HG03066 (cell line): ENCODE data around the gene ABR.
"Not testable (repeated sequence)": the region's sequence is repeated elsewhere in the genome, so short reads cannot be mapped to it uniquely, and the experiment has no call there.

ENCODE experiments used
- ATAC-seq: cut with Tn5 transposase; IDR thresholded peaks from one replicate; pipeline ENCODE4 v1.9.1; 2021; ENCODE audit warnings: low read depth; ENCODE audit not compliant: unreplicated experiment

ABR gene

DNA sequence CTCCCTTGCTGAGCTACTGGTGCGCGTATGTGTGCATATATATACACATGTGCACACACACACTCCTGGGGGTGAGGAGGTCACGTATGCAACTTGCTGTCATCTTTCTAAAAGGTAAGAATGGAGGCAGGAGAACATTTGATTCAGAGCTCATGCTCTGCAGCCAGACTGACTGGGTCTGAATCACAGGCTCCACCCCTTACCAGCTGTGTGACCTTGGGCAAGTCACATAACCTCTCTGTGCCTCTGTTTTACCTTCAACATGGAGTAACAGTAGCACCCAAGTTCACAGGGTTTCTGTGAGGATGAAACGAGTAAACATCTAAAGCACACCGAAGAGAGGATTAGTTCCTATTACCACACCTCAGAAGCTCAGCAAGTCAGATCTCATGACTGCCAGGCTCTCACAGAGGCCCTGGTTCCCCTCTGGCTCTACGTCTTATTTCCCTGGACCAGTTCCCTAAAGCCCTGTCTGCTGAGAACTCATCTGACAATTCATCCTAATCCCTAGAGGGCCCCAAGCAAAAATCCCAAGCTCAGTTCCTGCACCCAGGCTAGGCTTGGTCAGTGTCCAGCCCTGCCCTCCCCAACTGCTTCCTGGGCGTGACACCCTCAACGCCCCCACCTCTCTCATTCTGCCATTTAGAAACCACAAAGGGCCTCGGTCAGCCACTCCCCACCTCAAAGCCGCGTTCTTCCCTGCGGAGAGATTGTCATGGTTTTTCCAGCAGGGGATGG lies 28.7 kb downstream of the ABR start:
- ATAC-seq: no peak

DNA sequence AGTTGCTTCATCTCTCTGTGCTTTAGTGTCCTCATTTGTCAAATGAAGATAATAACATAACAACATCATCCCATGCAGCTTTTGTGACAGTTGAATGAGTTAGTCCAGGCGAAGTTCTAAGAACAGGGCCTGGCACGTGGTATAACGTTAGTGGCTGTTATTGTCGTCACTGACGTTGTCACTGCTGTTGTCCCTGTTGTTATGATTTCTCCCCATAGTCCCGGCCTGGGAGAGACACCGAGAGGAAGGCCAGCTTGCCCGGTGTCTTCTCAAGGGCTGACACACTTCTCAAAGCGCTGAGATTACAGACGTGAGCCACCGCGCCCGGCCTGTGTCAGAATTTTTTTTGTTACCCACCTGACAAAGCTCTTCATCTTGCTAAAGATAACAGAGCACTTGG lies 29.9 kb downstream of the ABR start:
- no peak for ATAC-seq

DNA sequence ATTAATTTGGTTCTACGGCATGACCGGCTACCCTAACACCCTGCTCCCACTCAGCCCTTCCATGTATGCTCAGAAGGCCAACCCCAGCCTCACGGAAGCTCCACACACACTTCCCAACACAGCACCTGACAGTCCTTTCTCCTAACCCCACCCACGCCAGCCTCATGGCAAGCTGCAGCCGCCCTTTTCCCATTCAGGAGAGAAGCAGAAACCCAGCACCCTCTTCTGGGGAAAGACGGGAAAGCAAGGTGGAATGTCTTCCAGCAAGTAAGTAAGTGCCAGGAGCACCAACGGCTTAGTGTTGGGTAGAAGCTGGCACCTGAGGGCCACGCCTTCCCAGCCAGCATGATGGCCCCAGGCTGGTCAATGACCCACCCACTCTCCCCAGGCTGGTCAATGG lies 32.1 kb downstream of the ABR start:
- ATAC-seq: no peak

DNA sequence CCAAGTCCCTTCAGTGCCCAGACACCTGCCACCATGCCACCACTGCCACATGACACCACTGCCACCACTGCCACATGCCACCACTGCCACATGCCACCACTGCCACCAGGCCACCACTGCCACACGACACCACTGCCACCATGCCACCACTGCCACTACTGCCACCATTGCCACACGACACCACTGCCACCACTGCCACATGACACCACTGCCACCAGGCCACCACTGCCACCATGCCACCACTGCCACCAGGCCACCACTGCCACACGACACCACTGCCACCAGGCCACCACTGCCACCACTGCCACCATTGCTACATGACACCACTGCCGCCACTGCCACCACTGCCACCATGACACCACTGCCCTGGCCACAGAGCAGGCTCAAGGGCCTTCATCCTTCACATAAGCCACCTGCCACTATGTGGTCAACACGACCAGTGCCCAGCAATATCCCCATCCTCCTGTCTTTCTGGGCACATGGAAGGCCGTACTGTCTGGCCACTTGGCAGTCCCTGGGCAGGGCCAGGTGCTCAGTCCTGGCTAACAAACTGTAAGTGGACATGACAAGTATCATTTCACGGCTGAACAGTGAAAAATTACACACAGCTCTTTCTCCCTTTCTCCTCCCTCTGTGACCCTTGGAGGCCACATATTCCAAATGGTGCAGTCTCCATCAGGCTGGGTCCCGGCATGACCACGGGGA lies 33.1 kb downstream of the ABR start:
- no peak for ATAC-seq

DNA sequence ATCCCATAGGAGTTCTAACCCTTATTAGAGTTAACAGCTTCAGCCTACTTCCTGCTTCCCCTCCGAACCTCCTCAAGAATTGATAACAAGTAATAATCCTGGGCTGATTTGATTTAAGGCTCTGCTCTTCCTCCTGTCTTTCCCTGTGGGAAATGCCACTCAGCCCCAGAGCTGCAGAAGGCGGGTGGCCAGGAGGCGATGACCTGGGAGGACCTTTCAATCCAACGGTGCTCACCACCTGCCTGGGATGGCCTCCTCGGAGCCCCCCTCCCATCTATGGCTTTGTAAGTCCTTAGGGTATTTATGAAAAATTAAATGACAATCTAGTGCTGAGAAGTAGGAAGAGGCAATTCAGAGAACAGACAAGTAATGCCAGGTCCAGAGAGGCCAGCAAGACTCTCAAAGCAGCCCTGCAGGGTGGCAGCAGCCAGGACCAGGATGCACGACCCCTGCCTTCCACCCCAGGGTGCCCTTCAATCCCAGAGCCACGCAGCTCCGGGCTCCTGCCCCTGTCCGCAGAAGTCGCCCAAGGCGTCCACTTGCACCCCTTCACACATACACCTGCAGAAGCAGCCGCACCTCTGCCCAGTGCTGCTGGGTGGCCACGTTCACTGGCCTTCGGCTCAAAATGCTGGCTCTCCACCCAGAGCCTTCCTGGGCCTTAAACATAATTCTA lies 34.3 kb downstream of the ABR start:
- no peak for ATAC-seq

DNA sequence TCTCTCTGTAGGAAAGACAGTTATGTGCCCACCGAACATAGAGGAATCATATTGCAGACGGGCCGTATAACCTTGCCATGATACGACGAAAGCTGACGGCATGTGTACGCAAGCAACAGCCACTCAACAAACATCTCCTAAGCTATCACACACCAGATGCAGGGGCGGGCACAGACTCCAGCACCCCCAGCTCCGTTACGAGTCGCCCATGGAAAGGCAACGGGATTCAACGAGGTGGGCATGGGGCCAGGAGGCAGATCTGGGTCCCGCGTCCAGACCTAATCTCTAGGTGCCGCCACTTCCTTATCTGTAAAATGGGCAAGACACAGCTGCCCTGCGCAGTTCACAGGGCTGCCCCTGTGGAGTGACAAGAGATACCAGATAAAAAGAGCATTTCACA lies 35.6 kb downstream of the ABR start:
- ATAC-seq: no peak

DNA sequence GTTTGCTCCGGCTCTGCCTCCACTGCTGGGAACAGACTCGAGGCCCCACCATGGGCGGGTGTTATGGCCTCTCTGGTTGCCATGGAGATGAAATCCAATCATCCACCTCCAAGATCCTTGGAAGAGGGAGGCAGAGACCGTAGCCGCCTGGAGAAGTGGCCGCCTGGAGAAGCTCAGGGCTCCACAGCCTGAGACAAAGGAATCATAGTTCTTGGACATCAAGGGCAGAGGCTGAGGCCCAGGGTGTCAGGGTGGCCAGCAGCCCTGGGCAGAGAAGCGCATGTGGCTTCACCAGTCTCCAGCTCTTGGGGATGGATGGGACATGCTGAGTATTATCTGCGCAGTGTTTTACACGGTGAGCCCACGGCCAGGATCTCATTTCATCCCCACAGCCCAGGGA lies 36.2 kb downstream of the ABR start:
- no peak for ATAC-seq

DNA sequence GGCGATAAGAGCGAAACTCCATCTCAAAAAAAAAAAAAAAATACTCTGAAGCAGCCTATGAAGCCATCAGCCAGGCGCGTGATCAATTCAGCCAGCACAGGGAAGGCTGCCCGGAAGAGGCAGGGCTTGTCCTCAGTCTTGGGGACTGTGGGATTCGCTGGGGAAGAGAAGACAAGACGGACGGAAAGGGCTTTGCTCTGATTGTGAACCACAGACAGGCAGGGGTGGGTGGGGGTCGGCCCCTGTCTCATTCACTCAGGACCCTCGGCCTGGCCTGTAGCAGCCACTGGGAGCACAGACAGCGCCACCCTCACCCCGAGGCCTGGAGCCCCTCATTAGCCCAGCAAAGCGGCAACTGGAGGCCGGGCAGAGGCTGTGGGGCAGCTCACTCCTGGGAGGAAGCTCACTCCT lies 37.2 kb downstream of the ABR start:
- no peak for ATAC-seq

DNA sequence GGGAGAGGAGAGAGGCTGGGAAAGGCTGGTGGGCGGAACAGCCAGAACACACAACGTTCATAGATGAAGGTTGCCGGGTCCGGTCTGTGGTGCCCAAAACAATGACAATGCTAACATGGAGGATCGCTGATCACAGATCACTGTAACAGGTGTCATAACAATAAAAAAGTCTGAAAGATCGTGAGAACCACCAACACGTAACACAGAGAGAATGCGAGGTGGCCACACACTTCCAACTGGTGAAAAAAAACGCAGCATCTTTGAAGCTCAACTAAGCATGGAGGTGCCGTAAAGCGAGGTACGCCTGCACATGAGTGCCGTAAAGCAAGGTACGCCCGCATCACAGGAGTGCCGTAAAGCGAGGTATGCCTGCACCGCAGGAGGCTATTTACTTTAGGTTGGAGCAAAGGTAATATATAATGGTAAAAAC lies 42.3 kb downstream of the ABR start:
- no peak for ATAC-seq

DNA sequence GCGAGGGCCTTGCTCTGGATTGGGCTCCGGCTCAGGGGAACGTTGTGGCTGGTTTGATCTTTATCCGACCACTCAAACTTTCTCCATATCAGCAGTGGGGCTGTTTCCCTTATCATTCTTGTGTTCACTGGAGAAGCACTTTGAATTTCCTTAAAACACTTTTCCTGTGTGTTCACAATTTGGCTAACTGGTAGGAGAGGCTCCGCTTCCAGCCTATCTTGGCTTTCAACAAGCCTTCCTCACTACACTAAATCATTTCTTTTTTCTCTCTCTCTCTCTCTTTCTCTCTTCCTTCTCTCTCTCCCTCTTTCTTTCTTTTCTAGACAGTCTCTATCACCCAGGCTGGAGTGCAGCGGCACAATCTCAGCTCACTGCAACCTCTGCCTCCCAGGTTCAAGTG lies 43.0 kb downstream of the ABR start:
- ATAC-seq: no peak

DNA sequence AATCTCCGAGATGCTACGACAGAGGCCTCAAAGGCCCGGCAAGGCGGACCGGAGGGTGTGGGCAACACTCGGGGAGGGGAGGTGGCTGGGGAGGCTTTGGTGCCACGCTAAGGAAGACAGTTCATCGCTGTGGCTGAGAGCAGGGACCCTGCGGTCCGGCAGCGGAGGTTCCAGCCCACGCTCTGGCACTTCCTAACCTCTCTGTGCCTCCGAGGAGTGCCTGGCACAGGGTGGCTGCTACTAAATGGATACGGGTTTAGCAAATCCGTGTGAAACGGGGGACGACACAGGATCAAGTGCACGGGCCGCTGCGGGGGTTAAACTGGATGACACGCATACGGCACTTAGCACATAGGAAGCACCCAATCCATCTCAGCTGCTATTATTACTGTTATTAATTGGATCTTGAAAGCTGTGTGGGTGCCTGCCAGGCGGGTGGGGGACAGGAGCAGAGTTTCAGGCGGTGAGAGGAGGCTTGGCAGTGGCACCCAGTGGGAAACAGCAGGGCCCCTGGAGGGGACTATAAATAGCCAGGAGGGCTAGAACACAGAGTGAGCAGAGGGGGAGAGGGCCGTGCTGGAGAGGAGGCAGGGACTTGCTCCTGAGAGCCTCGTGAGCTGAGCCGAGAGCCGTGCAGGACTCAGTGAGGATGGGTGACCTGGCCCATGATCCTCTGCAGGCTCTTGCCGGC lies 45.0 kb downstream of the ABR start:
- no peak for ATAC-seq

DNA sequence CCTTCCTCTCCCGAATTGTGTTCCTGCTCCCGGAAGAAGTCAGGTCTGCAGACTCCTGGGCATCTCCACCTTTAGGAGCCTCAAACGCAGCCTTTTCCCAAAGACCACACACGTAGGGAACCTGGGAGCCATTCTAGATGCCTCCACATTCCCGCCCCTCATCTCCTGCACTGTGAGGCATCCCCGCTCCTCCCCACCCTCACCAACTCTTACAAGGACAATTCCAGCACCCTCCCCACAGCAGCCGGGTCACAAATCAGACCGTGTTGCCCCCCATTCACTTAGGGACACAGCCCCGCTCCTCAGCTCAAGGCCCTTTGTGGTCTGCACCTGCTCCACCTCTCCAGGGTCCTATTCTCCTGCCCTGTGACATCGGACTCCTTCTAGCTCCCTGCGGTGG lies 49.6 kb downstream of the ABR start:
- no peak for ATAC-seq

DNA sequence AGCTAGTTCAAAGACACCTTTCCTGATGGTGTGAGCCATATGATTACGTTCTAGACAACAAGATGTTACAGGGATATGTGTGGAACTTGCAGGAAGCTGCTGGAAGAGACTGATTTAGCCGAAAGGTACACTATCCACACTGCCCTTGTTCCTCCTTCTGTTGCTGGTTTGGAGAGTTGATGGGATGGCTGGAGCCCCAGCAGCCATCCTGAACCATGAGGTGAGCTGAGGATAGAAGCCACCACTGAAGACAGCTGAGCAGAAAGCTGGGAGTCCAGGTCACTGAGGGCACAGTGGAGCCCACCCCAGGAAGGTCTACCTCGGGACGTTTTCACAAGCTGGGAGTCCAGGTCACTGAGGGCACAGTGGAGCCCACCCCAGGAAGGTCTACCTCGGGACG lies 51.3 kb downstream of the ABR start:
- not testable (repeated sequence) for ATAC-seq

DNA sequence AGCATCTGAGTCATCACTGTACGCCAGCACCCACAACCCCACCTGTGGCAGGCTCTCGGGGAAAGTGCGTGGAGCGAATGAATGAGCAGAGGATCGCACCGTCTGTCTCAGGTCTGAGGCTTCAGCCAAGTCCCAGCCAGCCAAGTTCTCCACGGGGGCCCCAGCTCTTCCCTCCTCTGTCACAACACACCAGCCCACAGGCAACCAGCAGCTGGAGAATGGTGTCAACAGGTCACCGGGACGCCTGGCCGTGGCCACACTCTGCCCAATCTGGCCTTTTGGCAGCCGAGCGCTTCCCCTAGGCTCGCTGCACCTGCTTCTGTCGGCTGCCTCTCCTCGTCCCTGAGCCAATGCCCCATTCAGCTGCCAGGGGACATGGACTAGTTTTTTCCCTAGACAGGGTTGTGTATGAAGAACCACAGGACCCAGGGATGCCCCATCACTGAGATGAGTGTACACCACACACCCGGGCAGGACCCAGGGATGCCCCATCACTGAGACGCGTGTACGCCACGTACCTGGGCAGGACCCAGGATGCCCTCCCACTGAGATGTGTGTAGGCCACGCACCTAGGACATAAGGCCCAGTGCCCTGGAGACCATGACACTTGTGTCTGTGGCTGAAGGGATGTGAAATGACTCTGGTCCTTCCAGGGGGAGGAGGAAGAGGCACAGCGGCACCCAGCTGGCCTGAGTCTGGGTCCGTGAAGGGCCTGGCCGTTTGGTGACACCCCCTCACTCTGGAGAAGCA lies 52.8 kb downstream of the ABR start:
- ATAC-seq: no peak

DNA sequence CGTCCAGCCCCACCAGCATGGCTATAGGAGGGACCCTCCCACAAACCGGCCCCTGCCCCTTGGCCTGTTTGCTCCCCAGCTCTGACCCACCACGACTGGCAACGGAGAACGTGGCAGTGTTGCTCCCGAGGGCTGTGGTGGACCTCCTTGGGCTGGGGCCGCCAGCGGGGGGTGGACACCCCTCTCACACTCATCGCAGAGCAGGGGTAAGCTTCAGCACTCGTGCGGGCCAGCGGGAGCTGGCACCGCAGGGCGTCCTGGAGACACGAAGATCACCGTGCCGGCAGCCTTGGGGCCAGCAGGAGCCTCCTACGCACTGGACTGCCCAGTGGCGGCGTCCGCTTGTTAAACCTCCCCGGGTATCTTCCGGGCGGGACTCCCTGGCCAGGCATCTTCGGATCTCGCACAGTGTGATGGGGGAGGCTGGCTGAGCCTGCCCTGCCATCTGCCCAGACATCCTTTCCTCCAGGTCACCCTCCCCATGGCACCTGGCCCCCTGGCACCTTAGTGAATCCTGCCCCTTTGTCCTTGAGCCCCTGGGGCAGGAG lies 53.5 kb downstream of the ABR start:
- ATAC-seq: no peak

DNA sequence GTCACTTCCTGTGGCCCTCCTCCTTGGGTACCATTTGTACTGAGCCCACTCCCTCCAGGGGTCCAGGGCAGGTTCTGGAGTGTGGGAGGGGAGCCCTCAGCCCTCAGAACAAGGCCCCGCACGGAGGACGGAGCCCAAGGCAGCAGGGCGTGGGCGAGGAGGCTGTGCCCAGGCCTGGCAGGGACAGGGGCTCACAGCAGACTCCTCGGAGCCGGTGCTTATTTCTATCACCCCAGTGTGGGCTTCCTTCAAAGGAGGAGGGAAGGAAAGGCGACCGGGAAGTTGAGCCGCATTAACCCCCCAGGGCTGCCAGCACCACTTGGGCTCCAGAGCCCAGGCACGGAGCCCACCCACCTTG lies 54.0 kb downstream of the ABR start:
- no peak for ATAC-seq

DNA sequence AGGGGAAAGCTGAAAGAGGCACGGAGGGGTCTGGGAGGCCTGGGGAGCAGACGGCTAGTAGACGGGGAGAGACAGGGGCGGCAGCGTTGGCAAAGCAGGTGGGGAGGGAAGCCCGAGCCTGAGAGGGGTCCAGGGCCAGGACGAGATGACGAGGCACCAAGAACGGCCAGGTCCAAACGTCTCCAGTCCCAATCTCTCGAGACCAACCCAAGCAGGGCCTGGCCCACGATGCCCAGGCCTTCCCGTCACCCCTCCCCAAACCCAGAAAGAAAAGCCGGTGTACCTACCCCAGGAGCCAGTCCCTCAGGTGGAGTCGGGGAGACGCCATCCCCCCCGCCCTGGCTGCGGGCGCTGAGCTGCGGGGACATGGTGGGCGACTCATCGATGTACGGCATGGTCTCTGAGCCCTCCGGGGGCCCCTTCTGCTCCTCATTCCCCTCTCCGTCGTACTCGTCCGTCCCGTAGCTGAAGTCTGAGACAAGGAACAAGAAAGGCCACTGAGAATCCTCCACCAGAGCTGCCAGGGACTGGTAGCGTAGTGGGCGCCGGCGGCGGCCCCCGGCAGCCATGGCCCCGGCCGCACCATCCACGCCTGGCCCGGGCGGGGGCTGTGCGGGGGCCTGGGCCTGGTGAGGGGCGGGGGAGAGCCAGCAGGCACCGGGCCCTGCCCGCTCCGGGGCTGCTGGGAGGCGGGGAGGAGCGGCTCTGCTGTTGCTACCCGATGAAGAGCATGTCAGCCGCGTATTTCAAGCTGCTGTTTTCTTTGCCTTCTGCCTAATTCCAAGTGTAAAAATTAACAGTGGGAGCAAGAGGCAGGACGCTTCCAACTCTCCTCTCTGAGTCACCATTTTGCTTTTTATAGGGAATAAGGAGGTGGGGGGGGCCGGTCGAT lies 54.6 kb downstream of the ABR start:
- no peak for ATAC-seq

DNA sequence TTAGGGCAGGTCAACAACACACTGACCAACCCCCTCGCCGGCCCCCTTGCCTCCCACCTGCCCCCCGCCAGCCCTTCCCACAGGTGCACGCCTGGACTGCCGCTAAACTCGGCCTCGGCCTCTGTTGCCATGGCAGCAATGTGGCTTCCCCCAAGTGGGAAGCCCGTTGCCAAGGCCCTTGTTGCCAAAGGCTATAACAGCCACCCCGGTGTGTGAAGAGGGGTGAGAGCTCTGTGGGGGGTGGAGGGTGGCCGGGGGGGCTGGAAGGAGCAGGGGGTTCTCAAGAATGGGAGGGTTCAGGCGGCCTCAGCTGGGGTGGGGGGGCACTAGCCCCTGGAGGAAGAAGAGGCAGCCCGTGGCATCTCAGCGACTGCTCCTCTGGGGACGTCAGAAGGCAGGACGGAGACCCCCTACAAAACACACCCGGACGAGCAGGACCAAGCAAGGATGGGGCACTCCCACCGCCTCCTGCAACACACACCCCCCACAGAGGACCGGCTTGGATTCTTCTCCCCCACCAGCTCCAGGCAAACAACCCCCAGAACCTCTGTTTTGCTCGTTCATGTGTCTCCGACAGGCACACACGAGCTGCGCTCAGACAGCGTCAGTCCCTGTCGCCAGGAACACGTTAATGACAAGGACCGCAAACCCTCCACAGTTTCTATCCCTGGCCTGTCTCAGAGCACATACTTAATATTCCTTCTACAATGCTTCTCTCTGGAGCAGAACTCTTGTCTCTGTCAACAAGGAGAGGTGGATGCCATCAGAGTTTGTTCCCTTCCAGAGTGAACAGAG lies 55.7 kb downstream of the ABR start:
- ATAC-seq: no peak
